NCI-H2171 (cell line): ENCODE data around the gene E2F2.

Experiments
- DNase-seq: peaks from one replicate; lab custom pipeline; 2025; lab: John Stamatoyannopoulos, UW

The E2F2 gene

DNA sequence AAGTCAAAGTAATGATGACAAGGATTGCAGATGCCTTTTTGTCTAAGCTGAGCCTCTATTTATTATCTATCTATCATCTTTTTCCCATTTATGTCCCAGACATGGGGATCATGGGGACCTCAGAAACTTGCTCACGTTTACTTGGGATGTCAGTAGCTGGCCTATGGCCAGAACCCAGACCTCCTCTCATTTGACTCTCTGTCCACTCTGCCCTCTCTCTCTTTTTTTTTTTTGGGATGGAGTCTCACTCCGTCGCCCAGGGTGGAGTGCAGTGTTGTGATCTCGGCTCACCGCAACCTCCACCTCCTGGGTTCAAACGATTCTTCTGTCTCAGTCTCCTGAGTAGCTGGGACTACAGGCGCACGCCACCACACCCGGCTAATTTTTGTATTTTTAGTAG, 32.0 kb upstream of the E2F2 start:
- no peak for DNase-seq

DNA sequence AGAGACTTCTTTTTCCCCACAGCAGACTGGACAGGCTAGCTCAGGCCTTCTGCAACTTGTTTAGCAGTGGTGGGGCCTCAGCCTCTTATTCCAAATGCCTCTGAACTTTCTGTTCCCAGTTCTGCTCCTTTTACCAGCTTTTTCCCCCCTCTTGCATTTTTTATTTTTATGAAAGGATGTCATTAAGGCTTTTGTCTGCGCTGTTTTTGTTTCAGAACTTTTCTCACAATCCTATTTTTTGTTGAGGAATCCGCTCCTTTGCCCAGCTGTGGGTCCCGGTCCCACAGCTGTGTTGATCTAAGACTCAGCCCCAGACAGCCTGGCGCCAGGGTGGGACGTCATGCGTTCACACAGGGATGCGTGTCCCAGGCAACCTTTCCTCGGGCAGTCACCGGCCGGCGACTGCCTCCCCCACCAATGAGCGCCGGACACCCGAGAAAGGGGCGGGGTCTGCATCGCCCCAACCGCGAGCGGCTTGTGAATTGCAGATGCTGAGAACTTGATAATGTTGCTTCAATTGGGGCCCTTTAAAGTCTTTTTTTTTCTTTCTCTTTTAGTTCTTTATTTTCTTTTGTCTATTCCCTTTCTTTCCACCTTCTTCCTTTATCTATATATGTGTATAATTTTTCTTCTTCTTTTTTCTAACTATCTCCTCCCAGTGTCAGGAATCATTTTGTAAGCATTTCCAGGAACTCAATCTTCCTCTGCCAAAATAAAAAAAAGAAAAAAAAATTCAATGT, 31.3 kb upstream of the E2F2 start:
- peak; percentile 75 for DNase-seq

DNA sequence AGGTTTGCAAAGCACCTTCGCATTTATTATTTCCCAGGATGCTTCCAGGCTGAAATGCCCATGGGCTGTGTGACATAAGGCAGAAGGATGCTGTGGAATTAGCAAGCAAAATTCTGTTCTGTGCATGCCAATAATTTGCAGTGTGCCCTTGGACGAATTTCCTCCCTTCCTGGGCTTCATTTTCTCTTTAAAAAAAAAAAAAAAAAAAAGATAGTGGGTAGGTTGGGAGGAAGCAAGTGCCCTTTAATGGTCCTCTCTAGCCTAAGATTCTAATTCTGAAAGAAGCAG, 30.7 kb upstream of the E2F2 start:
- DNase-seq: no peak

DNA sequence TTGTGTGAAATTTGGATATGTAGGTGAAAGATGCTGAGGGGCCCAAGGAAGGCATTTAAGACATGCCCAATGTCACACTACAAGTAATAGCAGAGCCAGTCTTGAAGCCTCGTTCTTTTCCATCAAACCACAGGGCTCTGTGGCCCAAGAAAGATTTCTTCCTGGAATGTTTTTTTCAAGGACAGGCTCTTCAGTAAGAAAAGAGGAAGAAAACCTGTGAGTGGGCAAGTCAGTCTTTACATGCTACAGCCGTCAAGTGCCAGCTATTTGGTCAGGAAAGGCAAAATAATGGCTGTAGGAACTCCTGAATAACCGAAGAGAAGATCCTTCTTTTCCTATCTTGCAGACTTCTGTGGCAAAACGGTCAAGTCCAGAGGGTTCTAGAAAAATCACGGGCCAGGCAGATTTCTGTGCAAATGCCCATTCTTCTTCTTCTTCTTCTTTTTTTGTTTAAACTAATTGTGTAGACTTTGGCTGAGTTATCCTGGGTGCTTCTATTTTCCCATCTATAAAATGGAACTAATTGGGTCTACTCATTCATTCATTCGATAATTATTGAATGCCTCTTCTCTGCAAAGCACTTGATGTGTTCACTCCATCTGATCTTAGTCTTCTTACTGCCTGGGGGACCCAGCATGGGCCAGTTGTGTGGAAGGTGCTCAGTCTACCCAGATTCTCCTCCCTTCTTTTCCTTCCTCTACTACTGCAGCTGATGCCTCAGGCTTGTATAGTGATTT, 30.2 kb upstream of the E2F2 start:
- no peak for DNase-seq

DNA sequence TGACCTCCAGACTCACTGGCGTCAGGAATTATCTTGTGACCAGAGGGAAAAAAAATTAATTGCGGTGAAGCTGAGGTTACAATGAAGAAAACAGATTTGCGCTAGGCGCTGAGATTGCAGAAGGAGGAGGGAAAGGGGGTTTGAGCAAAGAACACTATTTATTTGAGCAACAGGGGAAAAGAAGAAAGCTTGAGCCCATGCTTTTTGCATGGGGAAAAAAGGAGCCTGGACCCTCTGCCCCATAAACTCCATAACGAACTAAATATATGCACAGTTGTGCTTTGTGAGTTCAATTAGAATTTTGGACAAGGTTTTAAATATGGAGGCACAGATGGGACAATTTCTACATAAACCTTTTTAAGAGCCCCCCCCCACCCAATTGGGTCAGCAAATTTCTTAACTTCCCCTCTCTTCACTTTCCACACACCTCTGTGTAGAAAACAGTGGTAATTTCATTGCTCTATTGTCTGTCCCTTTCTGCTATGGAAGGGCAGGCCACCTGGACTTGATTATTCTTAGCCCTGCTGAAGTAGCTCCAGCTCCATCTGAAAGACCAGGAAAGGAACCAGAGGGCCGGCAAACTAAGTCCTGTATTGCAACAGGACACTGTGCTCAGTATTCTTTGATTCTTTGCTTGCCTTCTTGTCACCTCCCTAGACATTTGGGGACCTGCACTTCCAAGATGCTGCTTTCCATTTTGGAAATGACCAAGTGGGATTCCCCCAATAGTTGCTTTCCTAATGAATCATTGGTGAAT, 29.1 kb upstream of the E2F2 start:
- DNase-seq: no peak

GRCh38 chr1:23559136-23559984, 28.3 kb upstream of the E2F2 start, which contains the start of gene ID3:
ID3 (minus strand) TSS chr1:23559501; CDS start chr1:23559426, 75 bp downstream.
- peak; percentile 91 for DNase-seq

DNA sequence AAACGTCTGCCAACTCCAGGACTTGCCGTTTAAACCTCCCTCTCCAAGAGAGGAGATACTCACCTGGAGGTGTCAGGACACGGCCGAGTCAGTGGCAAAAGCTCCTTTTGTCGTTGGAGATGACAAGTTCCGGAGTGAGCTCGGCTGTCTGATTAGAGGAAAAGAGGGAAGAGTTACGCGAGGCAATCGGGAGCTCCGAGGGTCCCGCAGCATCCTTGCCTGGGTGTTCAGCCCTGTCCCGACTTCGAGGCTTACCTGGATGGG, 27.8 kb upstream of the E2F2 start:
- DNase-seq: no peak

DNA sequence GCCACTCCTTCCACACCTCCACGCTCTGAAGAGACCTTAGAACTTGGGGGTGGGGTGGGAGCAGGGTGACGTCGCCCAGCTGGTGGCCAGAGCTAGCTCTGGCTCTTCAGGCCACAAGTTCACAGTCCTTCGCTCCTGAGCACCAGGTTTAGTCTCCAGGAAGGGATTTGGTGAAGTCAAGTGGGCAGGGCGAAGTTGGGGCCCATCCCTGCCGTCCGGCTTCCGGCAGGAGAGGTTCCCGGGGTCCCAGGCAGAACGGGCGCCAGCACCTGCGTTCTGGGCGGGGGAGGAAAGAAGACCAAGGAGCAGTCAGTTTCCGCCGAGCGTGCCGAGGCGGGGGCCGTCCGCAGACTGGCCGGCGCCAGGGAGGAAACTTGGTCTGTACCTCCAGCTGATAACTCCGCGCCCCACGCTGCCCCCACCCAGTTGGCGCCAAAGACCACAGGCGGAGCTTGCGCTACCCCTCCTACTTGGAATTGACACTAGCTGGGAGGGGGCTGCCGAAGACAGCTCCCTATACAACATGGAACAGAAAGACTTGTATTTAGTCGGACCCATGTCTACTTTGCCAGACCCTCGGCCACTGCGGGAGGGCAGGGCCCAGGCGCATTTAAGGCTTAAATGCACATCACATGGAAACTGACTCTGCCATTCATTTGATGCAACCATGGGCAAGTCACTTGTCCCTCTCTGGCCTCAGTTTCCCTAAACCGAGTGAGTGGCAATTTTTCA, 27.3 kb upstream of the E2F2 start:
- no peak for DNase-seq

DNA sequence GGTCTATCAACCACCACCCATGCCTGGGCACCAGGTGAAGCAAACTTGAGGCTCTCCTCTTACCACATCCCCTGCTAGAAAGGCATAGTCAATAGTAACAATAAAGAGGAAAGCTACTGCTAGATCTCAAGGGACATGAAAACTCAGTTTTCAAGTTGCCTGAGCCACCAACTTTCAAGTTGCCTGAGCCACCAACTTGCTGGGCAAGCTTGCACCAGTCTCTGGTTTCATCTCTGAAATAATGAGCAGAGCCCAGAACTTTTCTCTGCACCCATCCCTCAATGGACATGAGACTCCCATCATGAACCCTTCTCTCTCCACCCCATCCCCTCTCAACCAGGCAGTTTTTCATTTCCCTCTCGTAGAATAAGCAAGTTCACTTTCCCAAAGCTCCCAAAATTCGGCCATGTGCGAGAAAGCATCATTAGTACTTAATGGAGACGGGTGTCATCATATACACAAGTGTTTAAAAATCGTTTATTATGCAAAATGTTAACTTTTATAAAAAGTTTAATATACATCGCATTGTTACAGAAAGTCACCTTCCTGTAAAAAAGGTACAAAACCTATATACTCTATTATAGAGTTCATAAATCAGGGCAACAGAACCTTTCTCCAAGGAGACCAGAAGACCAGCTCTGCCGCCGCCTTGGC, 26.6 kb upstream of the E2F2 start:
- no peak for DNase-seq

- no peak for DNase-seq
These were observed 25.8 kb upstream of the E2F2 start for GRCh38 chr1:23556635-23557470.

DNA sequence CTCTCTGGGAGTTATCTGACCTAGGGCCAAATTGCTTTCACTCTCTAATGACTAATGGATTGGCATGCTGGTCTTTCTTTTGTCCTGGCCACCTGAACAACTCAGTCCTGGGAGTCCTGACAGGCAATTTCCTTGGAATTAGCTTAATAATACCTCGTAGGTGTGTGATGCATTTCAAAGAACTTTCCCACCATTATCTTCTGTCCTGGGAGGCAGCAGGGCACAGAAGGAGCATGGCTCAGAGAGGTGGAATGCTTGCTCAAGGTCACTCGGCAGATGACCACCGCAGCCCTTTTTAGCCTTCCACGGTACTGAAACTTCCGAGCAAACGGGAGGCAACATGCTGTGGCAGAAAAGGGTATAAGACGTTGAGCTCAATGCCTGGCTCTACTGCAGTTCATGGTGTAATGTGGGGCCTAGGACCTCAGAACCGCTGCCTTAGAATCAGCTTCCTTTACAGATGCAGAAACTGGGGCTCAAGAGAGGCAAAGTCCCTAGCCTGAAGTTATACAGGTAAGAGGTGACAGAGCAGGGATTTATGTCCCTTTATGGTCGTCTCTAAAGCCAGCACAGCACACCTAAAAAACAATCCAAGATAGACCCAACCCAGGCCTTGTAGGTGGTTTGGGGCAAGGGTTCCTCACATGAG, 25.1 kb upstream of the E2F2 start:
- DNase-seq: no peak

- DNase-seq: peak; percentile 73
These were observed 24.4 kb upstream of the E2F2 start for GRCh38 chr1:23555270-23555985.

DNA sequence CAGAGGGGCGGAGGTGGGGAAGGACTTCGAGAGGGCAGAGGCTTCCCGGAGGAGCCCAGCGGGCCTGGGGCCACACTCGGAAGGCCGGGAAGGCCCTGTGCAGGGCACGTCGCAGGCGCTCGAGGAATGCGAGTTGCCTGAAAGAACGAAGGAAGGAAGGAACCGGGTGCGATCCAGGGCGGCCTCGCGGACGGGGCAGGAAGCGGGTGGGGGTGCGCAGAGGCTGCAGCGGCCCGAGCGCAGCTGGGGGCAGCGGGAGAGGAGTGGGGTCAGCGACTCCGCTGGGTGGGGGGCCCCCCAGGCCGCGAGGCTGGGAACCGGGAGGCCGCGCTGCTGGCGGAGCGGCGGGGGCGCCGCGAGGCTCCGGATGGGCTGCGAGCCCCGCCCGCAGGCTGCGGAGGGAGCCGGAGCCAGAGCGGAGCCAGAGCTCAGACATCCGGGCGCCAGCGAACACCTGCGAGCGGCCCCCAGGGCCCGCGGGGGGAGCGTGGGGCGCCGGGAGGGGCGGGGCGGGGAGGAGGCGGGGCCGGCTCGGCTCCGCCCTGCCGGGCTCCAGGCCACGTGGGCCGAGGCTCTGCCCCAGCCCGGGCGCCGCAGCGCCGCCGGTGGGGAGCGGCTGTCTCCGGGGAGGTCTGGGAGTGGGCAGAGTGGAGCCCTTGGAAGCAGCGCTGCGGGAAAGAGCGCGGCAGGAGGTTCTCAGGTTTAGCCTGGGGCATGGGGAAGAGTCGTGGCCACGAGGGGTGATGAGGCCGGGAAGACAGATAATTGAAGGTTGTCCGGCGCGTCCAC, 23.6 kb upstream of the E2F2 start:
- DNase-seq: peak; percentile 90

DNA sequence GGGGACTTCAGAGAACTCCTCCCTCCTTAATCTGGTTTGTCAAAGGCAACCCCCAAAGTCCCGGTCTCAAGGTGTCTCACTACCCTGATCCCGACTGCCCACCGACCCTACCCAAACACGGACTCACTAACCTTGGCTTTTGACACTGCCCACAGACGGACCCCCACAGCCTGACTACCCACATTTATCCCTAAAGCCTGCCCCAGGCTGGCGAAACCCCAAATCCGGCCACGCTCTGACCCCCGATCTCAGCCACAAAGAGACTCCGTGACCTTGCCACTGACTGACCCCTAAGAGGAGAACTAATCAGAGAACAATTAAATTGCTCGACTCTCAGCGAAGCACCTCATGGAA, 23.1 kb upstream of the E2F2 start:
- no peak for DNase-seq

DNA sequence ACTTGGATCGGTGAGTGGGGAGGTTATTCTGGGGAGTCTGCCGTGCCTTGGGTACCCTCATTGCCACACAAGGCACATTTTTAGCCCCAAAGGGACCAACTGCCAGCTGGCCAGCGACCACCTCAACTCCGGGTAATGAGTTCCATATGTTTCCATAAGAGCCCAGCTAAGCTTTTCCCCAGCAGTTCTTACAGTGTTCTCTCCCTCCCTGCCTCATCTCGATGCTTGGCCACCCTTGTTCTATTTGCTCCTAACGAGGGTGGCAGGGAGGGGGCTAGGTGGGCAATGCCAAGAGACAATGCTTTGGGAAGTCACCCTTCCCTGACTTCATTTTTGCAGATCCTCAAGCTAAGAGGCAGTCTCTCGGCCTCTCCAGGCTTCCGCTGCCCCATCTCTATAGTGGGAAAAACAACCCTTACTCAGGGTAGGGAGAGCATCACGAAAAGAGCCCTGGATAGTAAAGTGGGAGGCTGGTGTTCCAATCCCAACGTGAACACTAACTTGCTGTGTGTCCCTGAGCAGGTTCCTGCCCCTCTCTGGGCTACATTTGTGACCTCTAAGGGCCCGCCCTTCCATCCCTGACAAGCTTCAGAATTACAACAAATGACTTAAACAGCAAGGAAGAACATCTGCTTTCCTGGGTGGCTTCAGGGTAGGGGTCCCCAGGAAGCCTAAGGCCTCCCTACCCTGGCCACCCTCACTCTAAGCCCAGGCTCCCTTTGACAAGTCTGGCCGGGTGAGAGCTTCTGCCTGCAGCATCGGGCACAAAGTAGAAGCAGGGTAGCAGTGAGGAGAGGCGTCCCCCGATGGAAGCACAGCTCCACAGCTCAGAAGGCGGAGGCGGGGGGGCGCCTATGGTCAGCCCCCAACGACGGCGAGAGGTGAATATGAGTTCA, 22.4 kb upstream of the E2F2 start:
- DNase-seq: no peak

- no peak for DNase-seq
These were observed 20.8 kb upstream of the E2F2 start for GRCh38 chr1:23551849-23552248.

GRCh38 chr1:23548704-23549143, 17.7 kb upstream of the E2F2 start:
- DNase-seq: no peak
